Endothelial cell of umbilical vein (primary cell): Measurements from ENCODE around the gene OR4D2. TPM values are rescaled to one million over a fixed set of nuclear protein-coding genes. Genes with fewer than 3 reads are reported as not detected.

Experiments used
- BruUV-seq: library from RNA; stranded (reverse); fragments of 400-500 nt; replicated peaks from 2 replicates; lab custom pipeline; 2021; lab: Mats Ljungman, UMichigan
- CTCF ChIA-PET: fragments of 300-600, 350-600 bp; sonication (Branson Sonifier 250); formaldehyde crosslinking; loops from one replicate; lab custom pipeline; 2021; ENCODE audit warnings: antibody characterized with exemption, inconsistent platforms; lab: Charles Lee
- POLR2A ChIA-PET: fragments of 300-600, 350-600 bp; sonication (Branson Sonifier 250); formaldehyde crosslinking; loops from one replicate; lab custom pipeline; 2021; ENCODE audit warnings: antibody characterized with exemption, inconsistent platforms; lab: Charles Lee
- DNase-seq: peaks from one replicate; pipeline ENCODE4 v3.0.0-alpha.2; 2011; ENCODE audit warnings: low read depth, low spot score
- FAIRE-seq: peaks from 2 replicates; lab custom pipeline; 2011; peaks lifted over from hg19 to GRCh38; lab: Jason Lieb, UNC
- H2AFZ ChIP-seq: 2 replicates; pipeline ENCODE4 v1.6.0; 2012; ENCODE audit warnings: low read depth, low read length, control low read depth, inconsistent platforms
- H3K27ac ChIP-seq: 2 replicates; pipeline ENCODE4 v1.5.1; 2011; ENCODE audit warnings: low read depth, mild to moderate bottlenecking, control low read depth, low read length, moderate library complexity; ENCODE audit not compliant: insufficient read depth
- H3K27me3 ChIP-seq, 2 experiments: 2 replicates each; pipeline versions ENCODE4 v1.6.0 to v1.6.1; 2011; ENCODE audit warnings: low read length in 2 of 2, mixed read lengths in 1 of 2; ENCODE audit not compliant: control insufficient read depth in 2 of 2, insufficient read depth in 2 of 2
- H3K36me3 ChIP-seq, 2 experiments: 2 replicates in 1 of 2; 3 replicates in 1 of 2; pipeline ENCODE4 v1.5.1; 2011; ENCODE audit warnings: low read length in 2 of 2, mild to moderate bottlenecking in 1 of 2, moderate library complexity in 1 of 2; ENCODE audit not compliant: control insufficient read depth in 2 of 2, insufficient read depth in 2 of 2; ENCODE audit errors: extremely low read depth in 1 of 2
- H3K4me1 ChIP-seq: 3 replicates; pipeline ENCODE4 v1.5.1; 2011; ENCODE audit warnings: mild to moderate bottlenecking, low read length; ENCODE audit not compliant: control insufficient read depth, insufficient read depth; ENCODE audit errors: extremely low read depth
- H3K4me2 ChIP-seq: 2 replicates; pipeline ENCODE4 v1.6.1; 2011; ENCODE audit warnings: low read length, control low read depth, mixed read lengths; ENCODE audit not compliant: insufficient read depth
- H3K4me3 ChIP-seq, 3 experiments: fragments of 200-600 bp in 1 of 3; sonication (generic), shearing (Covaris generic) in 1 of 3; replicated peaks in 1 of 3; 2 replicates each; pipeline ENCODE4 v1.5.1; 2011 to 2016; ENCODE audit warnings: control low read depth in 3 of 3, low read length in 3 of 3, mild to moderate bottlenecking in 2 of 3, inconsistent platforms in 1 of 3, low read depth in 1 of 3, moderate library complexity in 1 of 3; ENCODE audit not compliant: insufficient read depth in 1 of 3
- H3K79me2 ChIP-seq: 2 replicates; pipeline ENCODE4 v1.6.0; 2012; ENCODE audit warnings: low read length, inconsistent platforms; ENCODE audit not compliant: control insufficient read depth, insufficient read depth
- H3K9ac ChIP-seq: replicated peaks from 2 replicates; pipeline ENCODE3; 2011; ENCODE audit warnings: low read length, control low read depth; ENCODE audit not compliant: insufficient read depth; ENCODE audit errors: extremely low read depth
- H3K9me1 ChIP-seq: replicated peaks from 3 replicates; pipeline ENCODE4 v1.6.0; 2011; ENCODE audit warnings: mild to moderate bottlenecking, low read length; ENCODE audit not compliant: control insufficient read depth, insufficient read depth; ENCODE audit errors: extremely low read depth
- H3K9me3 ChIP-seq: replicated peaks from 2 replicates; pipeline ENCODE4 v1.5.1; 2012; ENCODE audit warnings: low read length, inconsistent platforms; ENCODE audit not compliant: control insufficient read depth, insufficient read depth
- H4K20me1 ChIP-seq: replicated peaks from 2 replicates; pipeline ENCODE3; 2011; ENCODE audit warnings: mild to moderate bottlenecking, low read length; ENCODE audit not compliant: control insufficient read depth, insufficient read depth; ENCODE audit errors: extremely low read depth
- CTCF ChIP-seq, 2 donors: IDR thresholded peaks; 1 replicate in 1 of 2; 2 replicates in 1 of 2; pipeline ENCODE4 v1.5.1; 2011; ENCODE audit warnings: low read length in 2 of 2, mild to moderate bottlenecking in 2 of 2, moderate library complexity in 2 of 2, control low read depth in 1 of 2, inconsistent platforms in 1 of 2, low read depth in 1 of 2; ENCODE audit not compliant: insufficient read depth in 1 of 2; ENCODE audit errors: extremely low read depth in 1 of 2
- EZH2 ChIP-seq: IDR thresholded peaks from 2 replicates; pipeline ENCODE4 v1.6.1; 2012; ENCODE audit warnings: borderline replicate concordance, low read depth, mild to moderate bottlenecking, moderate library complexity, low read length, inconsistent platforms; ENCODE audit not compliant: severe bottlenecking
- FOS ChIP-seq: IDR thresholded peaks from 2 replicates; pipeline ENCODE4 v1.6.1; 2011; ENCODE audit warnings: mild to moderate bottlenecking, low read length, moderate library complexity, borderline replicate concordance; ENCODE audit not compliant: insufficient read depth
- GATA2 ChIP-seq: IDR thresholded peaks from 2 replicates; pipeline ENCODE4 v1.7.0; 2011; ENCODE audit warnings: low read depth, mild to moderate bottlenecking, moderate library complexity, mixed read lengths, low read length; ENCODE audit not compliant: insufficient read length, insufficient read depth
- JUN ChIP-seq: IDR thresholded peaks from 2 replicates; pipeline ENCODE4 v1.6.1; 2011; ENCODE audit warnings: borderline replicate concordance, low read depth; ENCODE audit not compliant: insufficient read length, insufficient read depth
- MAX ChIP-seq: IDR thresholded peaks from 2 replicates; pipeline ENCODE4 v1.6.1; 2011; ENCODE audit not compliant: insufficient read depth, insufficient read length
- MYC ChIP-seq: IDR thresholded peaks from one replicate; pipeline ENCODE4 v1.6.1; 2011; ENCODE audit warnings: mild to moderate bottlenecking, low read depth, low read length
- POLR2A ChIP-seq: IDR thresholded peaks from 2 replicates; pipeline ENCODE4 v1.6.1; 2012; ENCODE audit warnings: low read depth, mild to moderate bottlenecking, control low read depth, low read length
- POLR2AphosphoS5 ChIP-seq: IDR thresholded peaks from 2 replicates; pipeline ENCODE4 v1.6.1; 2012; ENCODE audit warnings: low read depth, mild to moderate bottlenecking, control low read depth, low read length, moderate library complexity; ENCODE audit not compliant: insufficient read depth
- dilution Hi-C: fragments of 300-500 bp; cut with MboI; formaldehyde crosslinking; loops from one replicate; pipeline ENCODE4 v1.15.0; 2019; ENCODE audit warnings: low sequenced_read_pairs; ENCODE audit not compliant: extremely low pct_ligation_motif_present
- intact Hi-C: fragments of 100-400 bp; cut with micrococcal nuclease; formaldehyde crosslinking; loops from one replicate; pipeline ENCODE4 v1.10.0; 2022
- polyA plus RNA-seq, 4 experiments: library from polyadenylated mRNA; depleted of rRNA in 3 of 4; stranded (reverse) in 3 of 4; unstranded in 1 of 4; fragments of >200 nt; gene quantifications; 2 replicates each; pipeline versions ENCODE4 v1.2.1 to v1.2.3, GENCODE V29; 2011 to 2012; ENCODE audit warnings: missing spikeins in 1 of 4
- total RNA-seq: library from RNA; stranded (reverse); gene quantifications from 2 replicates; pipeline ENCODE4 v1.2.3, GENCODE V29; 2021

OR4D2 gene
- total and polyA plus RNA-seq, 2 donors (not counting 3 experiments of a cell fraction or from before 2014, with no cell fraction given): not detected

GRCh38 chr17:58196610-58197009 is 29.8 kb downstream of the OR4D2 start:
- Histone ChIP-seq H3K4me1 (no peaks in the 10 kb centered on the region), H3K9ac (no peak overlapping the region), H3K4me3 (no peak overlapping the region), H3K79me2 (no peaks in the 10 kb centered on the region), H3K9me1 (no peaks in the 10 kb centered on the region), H3K27me3 (peaks cover 0 to 3% of the 10 kb centered on the region in 2 experiments), H3K9me3 (no peaks in the 10 kb centered on the region), H2AFZ (no peak overlapping the region), H3K36me3 (no peaks in the 10 kb centered on the region), H3K4me2 (no peak overlapping the region), H4K20me1 (no peaks in the 10 kb centered on the region), H3K27ac (no peak overlapping the region)
- CTCF ChIA-PET: no interaction called here
- POLR2A ChIA-PET: no interaction called here
- BruUV-seq: no TSS peak
- TF ChIP-seq MYC (no peak), POLR2A (no peak), MAX (no peak), FOS (no peak), POLR2AphosphoS5 (no peak), EZH2 (no peak), JUN (no peak), GATA2 (no peak), CTCF (IDR thresholded peaks at IDR 0.05; ENCODE audit: extremely low read depth in 1 of 2, insufficient read depth in 1 of 2, low read depth in 1 of 2, low read length in 2 of 2) (no peak)
- intact Hi-C loops (no loop called here), dilution Hi-C loops (no loop called here)
- FAIRE-seq (no peak), DNase-seq (no peak)
